ENCODE measurements around the gene CLSTN1.
A peak's percentile ranks its signal among the peaks of the same experiment; 100 is the strongest.
"Not testable (repeated sequence)": the region's sequence is repeated elsewhere in the genome, so short reads cannot be mapped to it uniquely, and the experiment has no call there.

Gene CLSTN1

GRCh38 chr1:9825093-9826074, 1.6 kb upstream of the CLSTN1 start:
- peak in 1 of 2 experiments; percentile 30 for DNase-seq

DNA sequence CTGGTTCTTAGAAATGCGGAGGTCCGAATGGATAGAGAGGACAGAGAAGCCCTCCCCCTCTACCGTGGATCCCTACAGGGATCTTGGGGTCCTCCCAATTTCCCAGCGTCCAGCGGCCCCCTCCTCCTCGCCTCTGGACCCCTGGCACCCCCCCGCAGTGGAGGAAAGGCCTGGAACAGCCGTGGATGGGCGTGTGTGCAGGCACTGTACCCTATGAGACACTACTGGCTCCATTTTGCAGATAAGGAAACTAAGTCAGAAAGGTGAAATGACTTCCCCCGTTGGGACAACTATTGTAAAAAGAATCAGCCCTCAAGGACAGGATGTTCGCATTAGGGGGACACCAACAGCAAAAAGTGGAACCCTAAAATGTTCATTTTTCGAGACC, 931 bp upstream of the CLSTN1 start:
- no peak for DNase-seq

DNA sequence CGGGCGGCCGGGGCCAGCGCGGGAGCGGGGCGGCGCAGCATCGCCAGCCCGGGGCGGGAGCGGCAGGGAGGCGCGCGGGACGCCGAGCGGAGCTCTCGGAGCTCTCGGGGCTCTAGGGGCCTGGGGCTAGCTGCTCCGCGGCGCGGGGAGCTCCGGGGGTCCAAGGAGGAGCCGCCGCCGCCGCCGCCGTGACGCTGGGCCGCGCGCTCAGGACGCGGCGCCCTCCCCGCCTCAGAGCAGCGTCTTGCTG, 147 bp downstream of the CLSTN1 start:
- no peak for DNase-seq

DNA sequence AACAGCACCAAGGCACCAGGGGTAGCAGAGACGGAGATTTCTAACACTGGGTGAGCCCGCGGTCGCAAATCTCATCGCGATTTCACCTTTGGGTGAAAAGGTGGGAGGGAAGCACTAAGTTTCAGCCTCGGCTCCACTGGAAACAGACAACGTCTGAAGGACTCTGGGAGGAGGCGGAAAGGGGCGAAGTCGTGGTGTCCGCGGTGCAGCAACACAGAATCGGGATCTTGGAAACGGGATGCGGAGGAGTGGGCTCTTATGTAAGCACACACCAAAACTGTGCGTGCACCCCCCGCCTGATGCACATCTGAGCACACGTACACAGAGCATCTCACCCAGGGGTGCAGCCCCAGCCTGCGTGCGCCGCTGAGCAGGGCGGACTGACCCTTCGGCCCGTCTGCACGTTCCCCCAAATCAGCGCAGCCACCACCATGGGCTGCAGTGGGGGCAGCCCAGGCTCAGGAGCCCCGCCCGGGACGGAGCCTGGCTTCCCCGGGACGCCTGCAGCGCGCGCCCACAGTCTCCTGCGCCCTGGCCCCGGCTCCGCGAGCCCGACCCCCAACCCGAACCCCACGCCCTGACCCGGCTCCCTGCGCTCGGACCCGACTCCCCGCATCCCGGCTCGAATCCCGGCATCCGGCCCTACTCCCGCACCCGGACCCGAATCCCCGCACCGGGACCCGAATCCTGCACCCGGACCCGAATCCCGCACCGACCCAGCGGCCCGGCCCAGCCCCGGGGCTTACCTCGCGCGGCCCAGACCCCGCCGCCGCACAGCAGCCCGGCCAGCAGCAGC, 670 bp downstream of the CLSTN1 start:
- DNase-seq, result no peak

DNA sequence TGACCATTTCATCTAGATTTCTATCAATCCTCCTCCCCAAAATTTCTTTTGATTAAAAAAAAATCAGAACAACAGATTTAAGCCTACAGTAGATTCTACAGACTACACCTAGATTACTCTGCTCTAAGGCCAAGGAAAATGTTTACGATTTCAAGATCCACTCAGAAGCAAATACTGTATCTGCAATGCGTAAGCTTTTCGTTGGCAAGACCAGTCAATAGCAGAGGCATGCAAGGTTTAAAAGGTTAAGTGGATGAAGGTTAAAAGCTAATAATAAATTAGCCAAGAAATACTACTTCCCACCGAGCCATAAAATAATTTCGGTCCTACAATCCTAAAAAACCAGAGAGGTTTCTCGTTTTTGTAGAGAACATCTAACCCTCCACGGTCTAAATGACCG, 1.3 kb downstream of the CLSTN1 start:
- DNase-seq, result no peak

DNA sequence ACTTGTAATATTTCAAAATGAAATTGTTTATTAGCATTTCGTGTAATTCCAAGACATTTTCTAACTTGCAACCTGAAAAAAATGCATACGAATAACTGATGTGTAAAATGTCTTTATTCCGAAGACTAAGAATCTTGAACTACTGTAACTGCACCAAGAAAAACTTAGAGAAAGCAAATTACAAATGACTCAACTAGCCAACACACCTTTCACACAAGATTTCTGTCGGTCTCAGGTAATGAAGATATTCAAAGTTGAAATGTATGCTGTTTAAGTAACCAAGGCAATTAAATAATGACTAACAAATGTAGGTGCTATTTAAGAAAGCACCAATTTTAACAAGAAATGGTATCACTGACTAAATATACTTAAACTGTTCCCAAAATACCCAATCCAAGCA, 2.1 kb downstream of the CLSTN1 start:
- DNase-seq, result no peak

DNA sequence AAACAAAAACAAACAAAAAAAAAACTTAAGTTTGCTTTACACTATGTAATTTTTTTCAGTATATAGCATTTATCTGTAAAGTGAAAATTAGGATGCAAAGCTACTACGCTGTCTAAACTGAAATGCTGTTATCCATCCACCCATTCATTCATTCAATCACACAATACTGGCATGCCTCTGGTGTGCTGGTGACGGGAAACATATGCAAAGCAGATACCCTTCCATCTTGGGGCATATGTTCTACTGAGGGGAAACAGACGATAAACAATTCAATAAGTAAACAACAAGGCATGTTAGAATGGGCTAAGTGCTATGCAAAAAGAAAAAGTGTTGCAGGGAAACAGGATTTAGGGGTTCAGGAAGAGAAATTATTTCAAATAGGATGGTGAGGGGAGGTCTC, 3.2 kb downstream of the CLSTN1 start:
- DNase-seq, result no peak

DNA sequence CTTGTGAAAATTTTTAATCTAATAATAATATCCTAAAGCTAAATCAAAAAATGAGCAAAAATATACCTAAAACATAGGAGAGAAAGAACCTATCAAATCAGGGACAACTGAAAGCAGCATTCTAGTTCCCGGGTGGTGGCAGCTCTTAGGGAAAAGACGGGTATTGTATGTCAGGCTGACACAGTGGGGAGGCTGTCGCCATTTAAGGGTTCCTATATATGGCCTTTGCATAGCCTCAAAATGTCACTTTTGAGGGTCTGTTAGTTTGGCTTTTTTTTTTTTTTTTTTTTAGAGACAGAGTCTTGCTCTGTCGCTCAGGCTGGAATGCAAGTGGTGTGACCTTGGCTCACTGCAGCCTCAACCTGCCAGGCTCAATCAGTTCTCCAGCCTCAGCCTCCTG, 6.0 kb downstream of the CLSTN1 start:
- DNase-seq, result no peak

- DNase-seq, result no peak
Measured at GRCh38 chr1:9816199-9816598, 7.6 kb downstream of the CLSTN1 start.

GRCh38 chr1:9815150-9815549, 8.6 kb downstream of the CLSTN1 start:
- no peak for DNase-seq

DNA sequence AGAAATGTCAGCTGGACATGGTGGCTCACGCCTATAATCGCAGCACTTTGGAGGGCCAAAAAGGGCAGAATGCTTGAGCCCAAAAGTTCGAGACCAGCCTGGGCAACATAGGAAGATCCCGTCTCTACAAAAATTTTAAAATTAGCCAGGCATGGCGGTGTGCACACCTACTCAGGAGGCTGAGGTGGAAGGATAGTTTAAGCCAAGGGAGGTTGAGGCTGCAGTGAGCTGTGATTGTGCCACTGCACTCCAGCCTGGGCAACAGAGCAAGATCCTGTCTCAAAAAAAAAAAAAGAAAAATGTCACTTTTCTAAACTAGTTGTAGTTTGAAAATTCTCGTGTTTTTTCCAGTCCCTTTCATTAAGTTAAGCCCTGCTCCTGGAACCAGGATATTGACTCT, 9.1 kb downstream of the CLSTN1 start:
- DNase-seq, result no peak

DNA sequence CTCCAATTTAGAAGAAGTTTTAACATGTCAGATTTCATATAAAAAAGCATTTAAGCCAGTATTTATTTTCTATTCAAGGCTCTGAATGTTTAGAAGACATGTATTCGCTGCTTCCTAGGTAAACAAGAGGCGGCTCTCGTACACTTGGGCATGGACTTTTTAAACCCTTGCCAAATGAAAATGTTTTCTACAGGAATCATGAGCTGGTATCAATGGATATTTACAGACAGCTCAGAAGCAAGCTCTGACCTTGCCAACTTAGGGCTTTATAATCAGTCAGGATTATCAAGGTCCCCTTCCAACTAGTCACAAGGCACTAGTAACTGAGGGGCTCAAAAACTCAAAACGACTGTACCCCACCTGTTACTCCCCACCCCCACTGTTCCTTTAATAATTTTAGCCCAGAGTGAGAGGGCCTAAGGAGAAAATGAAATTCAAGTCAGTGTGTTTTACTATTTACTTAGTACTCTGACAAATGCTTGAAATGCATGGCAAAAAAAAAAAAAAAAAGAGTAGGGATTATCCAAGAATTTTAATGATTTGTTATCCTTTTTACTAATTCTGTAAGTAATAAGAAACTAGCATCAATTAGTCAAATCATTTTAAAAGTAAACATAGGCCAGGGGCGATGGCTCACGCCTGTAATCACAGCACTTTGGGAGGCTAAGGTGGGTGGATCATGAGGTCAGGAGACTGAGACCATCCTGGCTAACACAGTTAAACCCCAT, 12.4 kb downstream of the CLSTN1 start:
- DNase-seq, result no peak

DNA sequence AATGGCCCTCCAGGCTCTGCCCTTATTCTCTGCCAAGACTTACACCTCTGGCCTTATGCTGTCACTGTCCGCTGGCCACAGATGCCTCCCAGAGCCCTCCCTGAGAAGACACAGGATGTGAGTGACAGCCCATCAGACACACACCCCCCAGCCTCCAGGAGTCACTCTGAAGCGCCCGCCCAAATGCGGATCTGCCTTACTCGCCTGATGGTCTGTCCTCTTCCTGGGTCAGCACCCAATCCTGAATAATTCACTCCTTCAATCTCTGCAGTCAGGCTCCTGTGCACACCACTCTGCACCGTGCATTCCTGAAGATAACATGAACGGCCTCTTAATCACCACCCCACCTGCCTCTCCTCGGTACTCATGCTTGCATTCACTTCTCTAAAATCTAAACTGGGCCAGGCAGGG, 14.7 kb downstream of the CLSTN1 start:
- DNase-seq, result no peak

- DNase-seq, result no peak
Measured at GRCh38 chr1:9808459-9808858, 15.3 kb downstream of the CLSTN1 start.

- no peak for DNase-seq
Measured at GRCh38 chr1:9807541-9807940, 16.2 kb downstream of the CLSTN1 start.

- not testable (repeated sequence) for DNase-seq
Measured at GRCh38 chr1:9805972-9806371, 17.8 kb downstream of the CLSTN1 start.

GRCh38 chr1:9805006-9805508, 18.7 kb downstream of the CLSTN1 start:
- DNase-seq, result no peak

DNA sequence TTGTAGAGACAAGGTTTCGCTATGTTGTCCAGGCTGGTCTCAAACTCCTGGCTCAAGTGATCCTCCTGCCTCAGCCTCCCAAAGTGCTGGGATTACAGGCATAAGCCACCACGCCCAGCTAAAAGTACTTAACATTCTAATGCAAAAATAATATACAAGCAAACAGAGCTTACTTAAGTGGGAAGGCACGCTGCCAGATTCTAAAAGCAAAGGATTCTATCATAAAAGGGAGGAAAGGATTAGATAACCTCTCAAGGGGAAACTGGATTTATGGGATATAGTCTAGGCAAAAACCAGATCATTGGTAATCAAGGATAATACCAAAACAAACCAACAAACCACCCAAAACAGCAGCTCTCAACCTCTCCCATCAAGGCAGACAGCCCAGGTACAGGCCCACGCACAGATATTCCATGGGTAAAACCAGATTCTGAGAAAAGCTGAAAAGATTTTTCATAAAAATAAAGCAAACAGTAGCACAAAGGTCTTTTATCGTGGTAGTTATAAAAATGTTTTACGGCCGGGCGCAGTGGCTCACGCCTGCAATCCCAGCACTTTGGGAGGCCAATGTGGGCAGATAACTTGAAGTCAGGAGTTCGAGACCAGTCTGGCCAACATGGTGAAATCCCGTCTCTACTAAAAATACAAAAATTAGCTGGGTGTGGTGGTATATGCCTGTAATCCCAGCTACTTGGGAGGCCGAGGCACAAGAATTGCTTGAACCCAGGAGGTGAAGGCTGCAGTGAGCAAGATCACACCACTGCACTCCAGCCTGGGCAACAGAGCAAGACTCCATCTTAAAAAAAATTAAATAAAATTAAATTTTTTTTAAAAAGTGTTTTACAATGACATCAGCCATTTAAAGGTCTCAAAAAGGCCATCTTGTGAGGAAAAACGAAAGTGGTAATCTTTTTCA, 20.5 kb downstream of the CLSTN1 start:
- DNase-seq, result not testable (repeated sequence)

- DNase-seq, result no peak
Measured at GRCh38 chr1:9801909-9802308, 21.9 kb downstream of the CLSTN1 start.

DNA sequence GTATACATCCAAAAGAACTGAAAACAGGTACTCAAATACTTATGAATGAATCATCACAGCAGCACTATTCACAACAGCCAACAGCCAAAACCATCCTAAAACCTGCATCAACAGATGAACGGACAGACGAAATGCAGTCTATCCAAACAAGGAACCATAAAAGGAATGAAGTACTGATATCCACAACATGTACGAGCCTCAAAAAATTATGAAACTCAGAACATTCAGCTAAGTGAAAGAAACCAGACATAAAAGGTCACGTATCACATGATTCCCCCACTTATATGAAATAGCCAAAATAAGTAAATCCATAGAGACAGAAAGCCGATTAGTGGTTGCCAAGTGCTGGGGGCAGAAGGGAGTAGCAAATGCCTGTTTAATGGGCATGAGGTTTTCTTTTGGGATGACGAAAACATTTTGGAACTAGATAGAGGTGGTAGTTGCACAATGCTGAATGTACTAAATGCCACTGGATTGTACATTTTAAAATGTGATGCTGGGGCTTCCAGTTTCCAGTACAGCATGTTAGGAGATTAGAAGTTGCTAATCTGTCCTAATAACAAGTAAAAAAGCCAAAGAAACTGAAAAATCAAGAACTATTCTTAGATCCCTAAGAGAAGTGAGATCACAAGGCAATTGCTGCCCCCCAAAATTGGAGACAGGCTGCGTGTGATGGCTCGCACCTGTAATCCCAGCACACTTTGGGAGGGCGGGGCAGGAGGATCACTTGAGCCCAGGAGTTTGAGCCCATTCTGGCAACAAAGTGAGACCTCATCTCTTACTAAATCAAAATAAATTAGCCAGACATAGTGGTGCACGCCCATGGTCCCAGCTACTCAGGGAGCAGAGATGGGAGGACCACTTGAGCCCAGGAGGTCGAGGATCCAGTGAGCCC, 25.3 kb downstream of the CLSTN1 start:
- DNase-seq, result no peak

- DNase-seq, result no peak
Measured at GRCh38 chr1:9797049-9797448, 26.7 kb downstream of the CLSTN1 start.
